ENCODE results near the gene ELOVL7.

DNA sequence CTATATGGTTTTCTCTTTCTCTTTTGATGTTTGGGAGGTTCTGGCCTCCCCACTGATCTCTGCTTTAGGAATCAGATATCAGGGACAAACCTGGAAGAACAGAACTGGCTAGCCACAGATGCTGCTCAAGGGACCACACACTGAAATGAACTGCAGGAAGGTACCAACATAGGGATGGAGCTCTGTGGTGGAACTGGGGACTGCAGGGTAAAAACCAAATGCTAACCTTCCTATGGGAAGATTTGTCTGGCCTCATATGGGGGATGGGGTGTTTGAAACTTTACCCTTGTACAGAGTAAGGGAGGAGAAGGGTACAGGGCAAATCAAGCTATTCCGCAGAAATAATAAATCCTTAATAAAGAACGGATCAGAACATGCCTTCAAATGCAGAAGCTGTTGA, 49.4 kb downstream of the ELOVL7 start:
- TF ChIP-seq, protein P1, sequence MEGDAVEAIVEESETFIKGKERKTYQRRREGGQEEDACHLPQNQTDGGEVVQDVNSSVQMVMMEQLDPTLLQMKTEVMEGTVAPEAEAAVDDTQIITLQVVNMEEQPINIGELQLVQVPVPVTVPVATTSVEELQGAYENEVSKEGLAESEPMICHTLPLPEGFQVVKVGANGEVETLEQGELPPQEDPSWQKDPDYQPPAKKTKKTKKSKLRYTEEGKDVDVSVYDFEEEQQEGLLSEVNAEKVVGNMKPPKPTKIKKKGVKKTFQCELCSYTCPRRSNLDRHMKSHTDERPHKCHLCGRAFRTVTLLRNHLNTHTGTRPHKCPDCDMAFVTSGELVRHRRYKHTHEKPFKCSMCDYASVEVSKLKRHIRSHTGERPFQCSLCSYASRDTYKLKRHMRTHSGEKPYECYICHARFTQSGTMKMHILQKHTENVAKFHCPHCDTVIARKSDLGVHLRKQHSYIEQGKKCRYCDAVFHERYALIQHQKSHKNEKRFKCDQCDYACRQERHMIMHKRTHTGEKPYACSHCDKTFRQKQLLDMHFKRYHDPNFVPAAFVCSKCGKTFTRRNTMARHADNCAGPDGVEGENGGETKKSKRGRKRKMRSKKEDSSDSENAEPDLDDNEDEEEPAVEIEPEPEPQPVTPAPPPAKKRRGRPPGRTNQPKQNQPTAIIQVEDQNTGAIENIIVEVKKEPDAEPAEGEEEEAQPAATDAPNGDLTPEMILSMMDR (IDR thresholded peaks at IDR 0.05) = no peak
- TF ChIP-seq EZH2 (IDR thresholded peaks at IDR 0.05) = no peak

All from neural progenitor cell (in vitro differentiated cells).